ENCODE results near the gene GPX5.

GRCh38 chr6:28551891-28552666, 26.4 kb downstream of the GPX5 start:
- TF ChIP-seq CTCF (conservative IDR thresholded peaks at IDR 0.05; ENCODE audit: low read length) (no peak), EZH2phosphoT487 (IDR thresholded peaks at IDR 0.05; ENCODE audit: borderline replicate concordance) (no peak)
